Hepatocyte (in vitro differentiated cells): ENCODE results near the gene TBC1D2. TPM values are rescaled to one million over a fixed set of nuclear protein-coding genes. Genes with fewer than 3 reads are reported as not detected.

Experiments
- DNase-seq: peaks from one replicate; pipeline ENCODE4 v3.0.0-alpha.2; 2016; ENCODE audit warnings: low spot score
- H2AFZ ChIP-seq: fragments of 200-600 bp; sonication (generic); 2 replicates; pipeline ENCODE4 v1.6.0; 2016; ENCODE audit warnings: antibody characterized with exemption, mild to moderate bottlenecking
- H3K27ac ChIP-seq: fragments of 200-600 bp; sonication (generic); 2 replicates; pipeline ENCODE4 v1.5.1; 2016; ENCODE audit warnings: mild to moderate bottlenecking
- H3K27me3 ChIP-seq: fragments of 200-600 bp; sonication (generic); 2 replicates; pipeline ENCODE4 v1.6.1; 2016
- H3K36me3 ChIP-seq: fragments of 200-600 bp; sonication (generic); replicated peaks from 2 replicates; pipeline ENCODE4 v1.5.1; 2016; ENCODE audit warnings: low read depth; ENCODE audit not compliant: insufficient read depth
- H3K4me1 ChIP-seq: fragments of 200-600 bp; sonication (generic); 2 replicates; pipeline ENCODE4 v1.5.1; 2016; ENCODE audit warnings: mild to moderate bottlenecking, moderate library complexity; ENCODE audit not compliant: insufficient read depth
- H3K4me2 ChIP-seq: fragments of 200-600 bp; sonication (generic); 2 replicates; pipeline ENCODE4 v1.6.0; 2016
- H3K4me3 ChIP-seq: fragments of 200-600 bp; sonication (generic); 2 replicates; pipeline ENCODE4 v1.5.1; 2016; ENCODE audit warnings: mild to moderate bottlenecking
- H3K79me2 ChIP-seq: fragments of 200-600 bp; sonication (generic); 2 replicates; pipeline ENCODE4 v1.6.0; 2017; ENCODE audit warnings: mild to moderate bottlenecking
- H3K9me2 ChIP-seq: fragments of 200-600 bp; sonication (generic); replicated peaks from 2 replicates; pipeline ENCODE4 v1.6.0; 2017; ENCODE audit warnings: mild to moderate bottlenecking; ENCODE audit not compliant: insufficient read depth
- H3K9me3 ChIP-seq: fragments of 200-600 bp; sonication (generic); 2 replicates; pipeline ENCODE4 v1.5.1; 2016; ENCODE audit warnings: low read depth, mild to moderate bottlenecking
- H4K20me1 ChIP-seq: fragments of 200-600 bp; sonication (generic); 2 replicates; pipeline ENCODE4 v1.6.0; 2016; ENCODE audit warnings: mild to moderate bottlenecking; ENCODE audit not compliant: insufficient read depth, poor library complexity, severe bottlenecking
- EZH2 ChIP-seq: fragments of 200-600 bp; sonication (generic); IDR thresholded peaks from 2 replicates; pipeline ENCODE4 v1.6.1; 2016; ENCODE audit warnings: antibody characterized with exemption, mild to moderate bottlenecking, borderline replicate concordance
- EZH2phosphoT487 ChIP-seq: fragments of 200-600 bp; sonication (generic); IDR thresholded peaks from one replicate; pipeline ENCODE4 v1.6.1; 2018; ENCODE audit warnings: antibody characterized with exemption, mild to moderate bottlenecking, low read depth, moderate library complexity; ENCODE audit not compliant: unreplicated experiment, severe bottlenecking
- WGBS: methylation state at CpG from one replicate; pipeline ENCODE4 v1.1.6; 2016; ENCODE audit warnings: low lambda C conversion rate; ENCODE audit errors: missing lambda C conversion rate; 5-methylcytosine and 5-hydroxymethylcytosine counted together
- polyA plus RNA-seq: library from polyadenylated mRNA; unstranded; fragments of >200 nt; fragmentation: Nextera tagmentation; extraction: Ambion mirVana; gene quantifications from 2 replicates; pipeline ENCODE4 v1.2.1, GENCODE V29; 2016
- total RNA-seq: library from RNA; depleted of rRNA; stranded (reverse); fragments of >200 nt; gene quantifications from 2 replicates; pipeline ENCODE4 v1.2.3, GENCODE V29; 2014
- TF ChIP-seq, protein P1 (sequence below): fragments of 200-600 bp; sonication (generic); IDR thresholded peaks from 2 replicates; pipeline ENCODE4 v1.5.1; 2016; ENCODE audit warnings: antibody characterized with exemption, mild to moderate bottlenecking; ENCODE audit not compliant: poor library complexity

The TBC1D2 gene
- total and polyA plus RNA-seq, 2 experiments from 2014 or later, result 20.0 to 31.6 TPM

DNA sequence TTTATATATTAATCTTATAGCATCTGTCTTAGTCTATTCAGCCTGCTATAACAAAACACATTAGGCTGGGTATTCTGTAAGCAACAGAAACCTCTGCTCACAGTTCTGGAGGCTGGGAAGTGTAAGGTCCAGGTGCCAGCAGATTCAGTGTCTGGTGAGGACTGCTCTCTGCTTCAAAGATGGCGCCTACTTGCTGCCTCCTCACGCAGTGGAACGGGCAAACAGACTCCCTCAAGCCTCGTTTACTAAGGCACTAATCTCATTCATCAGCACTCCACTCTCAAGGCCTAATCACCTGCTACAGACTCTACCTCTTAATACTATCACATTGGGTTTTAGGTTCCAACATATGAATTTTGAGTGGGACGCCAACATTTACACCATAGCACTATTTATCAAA, 5.2 kb upstream of the TBC1D2 start:
- no peak for TF ChIP-seq EZH2
- TF ChIP-seq, protein P1, sequence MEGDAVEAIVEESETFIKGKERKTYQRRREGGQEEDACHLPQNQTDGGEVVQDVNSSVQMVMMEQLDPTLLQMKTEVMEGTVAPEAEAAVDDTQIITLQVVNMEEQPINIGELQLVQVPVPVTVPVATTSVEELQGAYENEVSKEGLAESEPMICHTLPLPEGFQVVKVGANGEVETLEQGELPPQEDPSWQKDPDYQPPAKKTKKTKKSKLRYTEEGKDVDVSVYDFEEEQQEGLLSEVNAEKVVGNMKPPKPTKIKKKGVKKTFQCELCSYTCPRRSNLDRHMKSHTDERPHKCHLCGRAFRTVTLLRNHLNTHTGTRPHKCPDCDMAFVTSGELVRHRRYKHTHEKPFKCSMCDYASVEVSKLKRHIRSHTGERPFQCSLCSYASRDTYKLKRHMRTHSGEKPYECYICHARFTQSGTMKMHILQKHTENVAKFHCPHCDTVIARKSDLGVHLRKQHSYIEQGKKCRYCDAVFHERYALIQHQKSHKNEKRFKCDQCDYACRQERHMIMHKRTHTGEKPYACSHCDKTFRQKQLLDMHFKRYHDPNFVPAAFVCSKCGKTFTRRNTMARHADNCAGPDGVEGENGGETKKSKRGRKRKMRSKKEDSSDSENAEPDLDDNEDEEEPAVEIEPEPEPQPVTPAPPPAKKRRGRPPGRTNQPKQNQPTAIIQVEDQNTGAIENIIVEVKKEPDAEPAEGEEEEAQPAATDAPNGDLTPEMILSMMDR, result no peak
- TF ChIP-seq EZH2phosphoT487, result no peak
- Histone ChIP-seq H4K20me1 (no peaks in the 10 kb centered on the region), H3K9me3 (no peaks in the 10 kb centered on the region), H3K36me3 (no peaks in the 10 kb centered on the region), H3K27ac (no peak overlapping the region), H3K9me2 (no peaks in the 10 kb centered on the region), H3K4me1 (no peaks in the 10 kb centered on the region), H3K27me3 (no peaks in the 10 kb centered on the region), H2AFZ (no peak overlapping the region), H3K79me2 (no peaks in the 10 kb centered on the region), H3K4me2 (no peak overlapping the region), H3K4me3 (no peak overlapping the region)
- WGBS, result 76% methylated on average over 5 of the region's 5 CpGs
- DNase-seq, result no peak

DNA sequence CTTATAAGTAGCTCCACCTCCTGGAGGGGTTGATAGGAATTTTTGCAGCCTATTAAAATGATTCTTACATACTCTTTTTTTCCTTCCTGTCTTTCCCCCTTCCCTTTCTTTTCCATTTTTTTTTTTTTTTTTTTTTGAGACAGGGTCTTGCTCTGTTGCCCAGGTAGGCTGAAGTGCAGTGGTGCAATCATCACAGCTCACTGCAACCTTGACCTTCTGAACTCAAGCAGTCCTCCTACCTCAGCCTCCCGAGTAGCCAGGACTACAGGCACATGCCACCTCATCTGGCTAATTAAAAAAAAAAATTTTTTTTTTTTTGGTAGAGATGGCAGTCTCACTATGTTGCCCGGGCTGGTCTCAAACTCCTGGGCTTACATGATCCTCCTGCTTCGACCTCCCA, 4.3 kb upstream of the TBC1D2 start:
- Histone ChIP-seq H3K36me3 (no peaks in the 10 kb centered on the region), H3K27me3 (no peaks in the 10 kb centered on the region), H2AFZ (no peak overlapping the region), H3K4me1 (no peaks in the 10 kb centered on the region), H3K4me2 (no peak overlapping the region), H3K27ac (no peak overlapping the region), H3K79me2 (peaks cover 3% of the 10 kb centered on the region), H3K9me3 (no peaks in the 10 kb centered on the region), H4K20me1 (no peaks in the 10 kb centered on the region), H3K9me2 (no peaks in the 10 kb centered on the region), H3K4me3 (no peak overlapping the region)
- no peak for DNase-seq
- 84% methylated on average over 3 of the region's 3 CpGs for WGBS
- TF ChIP-seq, protein P1, result no peak
- no peak for TF ChIP-seq EZH2phosphoT487
- no peak for TF ChIP-seq EZH2

DNA sequence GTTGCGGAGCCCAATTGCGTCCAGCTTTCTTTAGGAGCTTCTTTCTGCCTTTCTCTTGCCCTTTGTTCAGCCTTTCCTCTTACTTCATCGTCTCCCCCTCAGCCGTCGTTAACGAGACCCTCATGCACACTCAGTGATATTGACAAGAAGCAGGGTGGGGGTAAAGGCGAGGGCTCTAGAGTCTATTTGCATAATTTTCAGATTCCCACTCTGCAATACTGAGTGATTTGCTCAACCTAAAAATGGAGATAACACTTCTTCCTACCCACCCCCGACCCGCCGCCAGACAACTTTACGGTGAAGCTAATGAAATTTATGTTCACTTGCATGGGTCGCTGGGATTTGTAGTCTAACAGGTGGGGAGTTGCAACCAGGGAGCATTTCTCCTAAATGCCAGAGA, 1.3 kb upstream of the TBC1D2 start:
- peak overlapping the region; percentile 94 for H3K4me2 ChIP-seq
- 22% methylated on average over 12 of the region's 12 CpGs for WGBS
- no peaks in the 10 kb centered on the region for H3K27me3 ChIP-seq
- no peaks in the 10 kb centered on the region for H3K9me3 ChIP-seq
- peak overlapping the region; percentile 95 for H3K27ac ChIP-seq
- H4K20me1 ChIP-seq, result no peaks in the 10 kb centered on the region
- no peaks in the 10 kb centered on the region for H3K4me1 ChIP-seq
- H3K4me3 ChIP-seq, result peak overlapping the region; percentile 73
- H2AFZ ChIP-seq, result peak overlapping the region; percentile 96
- no peaks in the 10 kb centered on the region for H3K9me2 ChIP-seq
- H3K79me2 ChIP-seq, result peaks cover 21% of the 10 kb centered on the region
- H3K36me3 ChIP-seq, result no peaks in the 10 kb centered on the region
- TF ChIP-seq, protein P1, result no peak
- TF ChIP-seq EZH2phosphoT487 (no peak), EZH2 (no peak)
- no peak for DNase-seq

DNA sequence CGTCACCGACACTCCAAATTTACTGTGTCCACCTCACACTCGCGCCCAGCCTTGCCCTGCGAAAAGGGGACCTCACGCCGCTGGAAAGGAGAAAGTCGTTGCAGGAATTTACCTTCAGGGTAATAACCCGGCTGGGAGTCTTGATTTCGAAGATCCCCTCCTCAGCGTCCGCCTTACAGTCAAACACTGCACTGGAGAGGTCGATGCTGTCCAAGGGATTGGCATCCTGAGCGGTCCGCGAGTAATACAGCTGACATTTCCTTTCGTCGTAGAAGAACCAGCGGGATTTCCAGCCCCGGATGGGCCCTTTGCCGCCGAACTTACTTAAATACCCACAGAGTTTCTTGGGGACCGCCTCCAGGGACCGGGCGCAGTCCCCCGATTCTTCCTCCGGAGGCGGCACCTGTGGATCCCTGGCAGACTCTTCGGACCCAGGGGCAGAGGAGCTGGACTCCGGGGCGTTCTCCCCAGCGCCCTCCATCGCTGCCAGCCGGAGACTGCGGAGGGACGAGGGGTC, 330 bp downstream of the TBC1D2 start:
- no peaks in the 10 kb centered on the region for H3K36me3 ChIP-seq
- H3K4me2 ChIP-seq, result peak overlapping the region; percentile 94
- H3K9me2 ChIP-seq, result no peaks in the 10 kb centered on the region
- TF ChIP-seq, protein P1, result no peak
- TF ChIP-seq EZH2phosphoT487 (no peak), EZH2 (no peak)
- peak overlapping the region; percentile 77 for H3K4me3 ChIP-seq
- peak overlapping the region; percentile 79 for H2AFZ ChIP-seq
- H4K20me1 ChIP-seq, result no peaks in the 10 kb centered on the region
- peaks cover 25% of the 10 kb centered on the region for H3K79me2 ChIP-seq
- DNase-seq, result no peak
- peak overlapping the region; percentile 55 for H3K27ac ChIP-seq
- H3K4me1 ChIP-seq, result peaks cover 4% of the 10 kb centered on the region
- no peaks in the 10 kb centered on the region for H3K27me3 ChIP-seq
- WGBS, result 2% methylated on average over 36 of the region's 36 CpGs
- H3K9me3 ChIP-seq, result no peaks in the 10 kb centered on the region
